ENCODE measurements around the gene XRN2.

GRCh38 chr20:21377701-21378100 is 74.6 kb downstream of the XRN2 start:
- TF ChIP-seq CTCF (conservative IDR thresholded peaks at IDR 0.05; ENCODE audit: low read depth, low read length) (no peak), EZH2 (IDR thresholded peaks at IDR 0.05; ENCODE audit: borderline replicate concordance, low read depth, low read length, poor library complexity, severe bottlenecking) (no peak)

All from A673 (cell line).